NCI-H460 (cell line): ENCODE data around the gene ZNF79. TPM values are rescaled to one million over a fixed set of nuclear protein-coding genes. Genes with fewer than 3 reads are reported as not detected.

ENCODE experiments used
- DNase-seq: peaks from one replicate; pipeline ENCODE4 v3.0.0-alpha.2; 2016; ENCODE audit warnings: low read depth; ENCODE audit errors: extremely low read depth
- total RNA-seq: library from RNA; depleted of rRNA; stranded (reverse); fragments of >200 nt; shearing (Covaris generic); gene quantifications from 2 replicates; pipeline ENCODE4 v1.2.3, GENCODE V29; 2014

The ZNF79 gene
- total RNA-seq, 1 experiment from 2014 or later, result 7.9 TPM

GRCh38 chr9:127397646-127398274 lies 26.4 kb upstream of the ZNF79 start:
- DNase-seq, result no peak

- no peak for DNase-seq
Observed at GRCh38 chr9:127398275-127398647, 25.9 kb upstream of the ZNF79 start.

GRCh38 chr9:127398715-127399400 lies 25.3 kb upstream of the ZNF79 start:
- no peak for DNase-seq

GRCh38 chr9:127399736-127400269 lies 24.4 kb upstream of the ZNF79 start:
- no peak for DNase-seq

- DNase-seq, result no peak
Observed at GRCh38 chr9:127402401-127403090, 21.6 kb upstream of the ZNF79 start.

- no peak for DNase-seq
Observed at GRCh38 chr9:127403507-127404192, 20.5 kb upstream of the ZNF79 start.

GRCh38 chr9:127404631-127405030 lies 19.6 kb upstream of the ZNF79 start:
- no peak for DNase-seq

GRCh38 chr9:127405344-127406125 lies 18.6 kb upstream of the ZNF79 start:
- no peak for DNase-seq

- DNase-seq, result no peak
Observed at GRCh38 chr9:127406799-127407491, 17.2 kb upstream of the ZNF79 start.

GRCh38 chr9:127407492-127407843 lies 16.7 kb upstream of the ZNF79 start:
- no peak for DNase-seq

- DNase-seq, result no peak
Observed at GRCh38 chr9:127411122-127411521, 13.1 kb upstream of the ZNF79 start.

GRCh38 chr9:127415141-127415540 lies 9.0 kb upstream of the ZNF79 start:
- DNase-seq, result no peak

GRCh38 chr9:127415657-127416056 lies 8.5 kb upstream of the ZNF79 start:
- no peak for DNase-seq

- DNase-seq, result no peak
Observed at GRCh38 chr9:127417131-127418036, 6.8 kb upstream of the ZNF79 start.

GRCh38 chr9:127418037-127418471 lies 6.1 kb upstream of the ZNF79 start:
- no peak for DNase-seq

GRCh38 chr9:127419348-127419747 lies 4.8 kb upstream of the ZNF79 start:
- no peak for DNase-seq

- no peak for DNase-seq
Observed at GRCh38 chr9:127421057-127421456, 3.1 kb upstream of the ZNF79 start.

- no peak for DNase-seq
Observed at GRCh38 chr9:127422133-127422782, 1.9 kb upstream of the ZNF79 start.
